Neuronal stem cell (in vitro differentiated cells): ENCODE measurements around the gene PRKX.
"Not testable (repeated sequence)": the region's sequence is repeated elsewhere in the genome, so short reads cannot be mapped to it uniquely, and the experiment has no call there.

Experiments
- DNase-seq: peaks from one replicate; pipeline ENCODE4 v3.0.0-alpha.2; 2013; ENCODE audit warnings: low spot score
- H2AFZ ChIP-seq: one replicate; pipeline ENCODE4 v1.6.1; 2013; ENCODE audit warnings: mild to moderate bottlenecking, low read length, inconsistent platforms
- H2AK5ac ChIP-seq: 2 replicates; pipeline ENCODE4 v1.6.1; 2013; ENCODE audit warnings: low read depth, mild to moderate bottlenecking, inconsistent platforms, low read length, moderate library complexity, mixed read lengths
- H2BK120ac ChIP-seq: 2 replicates; pipeline ENCODE4 v1.6.1; 2013; ENCODE audit warnings: low read depth, mild to moderate bottlenecking, inconsistent platforms, low read length, moderate library complexity, mixed read lengths
- H2BK12ac ChIP-seq: one replicate; pipeline ENCODE4 v1.6.1; 2013; ENCODE audit warnings: low read length, inconsistent platforms
- H2BK15ac ChIP-seq: 2 replicates; pipeline ENCODE4 v1.6.1; 2013; ENCODE audit warnings: mild to moderate bottlenecking, low read length, inconsistent platforms, mixed read lengths
- H2BK5ac ChIP-seq: one replicate; pipeline ENCODE4 v1.6.1; 2013; ENCODE audit warnings: inconsistent platforms, mild to moderate bottlenecking, low read length, moderate library complexity
- H3K14ac ChIP-seq: one replicate; pipeline ENCODE4 v1.6.1; 2013; ENCODE audit warnings: low read length, inconsistent platforms
- H3K18ac ChIP-seq: 2 replicates; pipeline ENCODE4 v1.6.1; 2013; ENCODE audit warnings: low read length, inconsistent platforms
- H3K23ac ChIP-seq: 2 replicates; pipeline ENCODE4 v1.6.1; 2013; ENCODE audit warnings: low read depth, mild to moderate bottlenecking, mixed read lengths, low read length, inconsistent platforms; ENCODE audit not compliant: poor library complexity
- H3K27ac ChIP-seq: replicated peaks from 3 replicates; pipeline ENCODE4 v1.5.1; 2013; ENCODE audit warnings: low read length, inconsistent platforms
- H3K27me3 ChIP-seq, 3 experiments: 2 replicates each; pipeline ENCODE4 v1.6.1; 2013; ENCODE audit warnings: low read length in 3 of 3, mild to moderate bottlenecking in 2 of 3, inconsistent platforms in 1 of 3, low read depth in 1 of 3, mixed read lengths in 1 of 3, moderate library complexity in 1 of 3; ENCODE audit not compliant: control insufficient read depth in 3 of 3, insufficient read depth in 3 of 3
- H3K36me3 ChIP-seq, 2 donors: replicated peaks in 1 of 2; 2 replicates each; pipeline ENCODE4 v1.6.1; 2013; ENCODE audit warnings: low read length in 2 of 2; ENCODE audit not compliant: control insufficient read depth in 2 of 2, insufficient read depth in 2 of 2
- H3K4ac ChIP-seq: 2 replicates; pipeline ENCODE4 v1.6.1; 2013; ENCODE audit warnings: inconsistent platforms, mild to moderate bottlenecking, low read length, moderate library complexity
- H3K4me1 ChIP-seq, 2 donors: 1 replicate in 1 of 2; 2 replicates in 1 of 2; pipeline ENCODE4 v1.6.1; 2013; ENCODE audit warnings: low read length in 2 of 2, low read depth in 1 of 2; ENCODE audit not compliant: control insufficient read depth in 2 of 2, insufficient read depth in 1 of 2
- H3K4me2 ChIP-seq: one replicate; pipeline ENCODE4 v1.6.1; 2013; ENCODE audit warnings: mild to moderate bottlenecking, low read length, inconsistent platforms; ENCODE audit not compliant: insufficient read depth, poor library complexity, severe bottlenecking
- H3K4me3 ChIP-seq, 2 donors: 2 replicates each; pipeline ENCODE4 v1.5.1; 2013; ENCODE audit warnings: low read length in 2 of 2, mild to moderate bottlenecking in 2 of 2, inconsistent platforms in 1 of 2, moderate library complexity in 1 of 2
- H3K79me1 ChIP-seq: one replicate; pipeline ENCODE4 v1.6.1; 2013; ENCODE audit warnings: low read depth, mild to moderate bottlenecking, inconsistent platforms, low read length, moderate library complexity
- H3K9ac ChIP-seq: one replicate; pipeline ENCODE4 v1.6.1; 2013; ENCODE audit warnings: mild to moderate bottlenecking, low read depth, low read length, inconsistent platforms; ENCODE audit not compliant: poor library complexity
- H3K9me3 ChIP-seq, 2 donors: replicated peaks in 1 of 2; 2 replicates each; pipeline versions ENCODE3 to v1.6.1; 2013; ENCODE audit warnings: low read length in 2 of 2, mild to moderate bottlenecking in 2 of 2, inconsistent platforms in 1 of 2, low read depth in 1 of 2, mixed read lengths in 1 of 2, moderate library complexity in 1 of 2; ENCODE audit not compliant: control insufficient read depth in 2 of 2, insufficient read depth in 1 of 2
- H4K8ac ChIP-seq: one replicate; pipeline ENCODE4 v1.6.1; 2013; ENCODE audit warnings: low read depth, mild to moderate bottlenecking, inconsistent platforms, low read length, moderate library complexity
- H4K91ac ChIP-seq: one replicate; pipeline ENCODE4 v1.6.1; 2013; ENCODE audit warnings: low read length, low read depth, mild to moderate bottlenecking, inconsistent platforms; ENCODE audit not compliant: poor library complexity
- WGBS, 2 donors: extraction: QIAGEN DNeasy Blood & Tissue Kit; methylation state at CpG; one replicate each; pipeline ENCODE4 v1.1.7; 2013; ENCODE audit warnings: missing lambda C conversion rate in 2 of 2, mixed read lengths in 1 of 2; ENCODE audit not compliant: insufficient read length in 2 of 2, insufficient replicate concordance in 1 of 2; ENCODE audit errors: extremely low coverage in 2 of 2; 5-methylcytosine and 5-hydroxymethylcytosine counted together

Gene PRKX

DNA sequence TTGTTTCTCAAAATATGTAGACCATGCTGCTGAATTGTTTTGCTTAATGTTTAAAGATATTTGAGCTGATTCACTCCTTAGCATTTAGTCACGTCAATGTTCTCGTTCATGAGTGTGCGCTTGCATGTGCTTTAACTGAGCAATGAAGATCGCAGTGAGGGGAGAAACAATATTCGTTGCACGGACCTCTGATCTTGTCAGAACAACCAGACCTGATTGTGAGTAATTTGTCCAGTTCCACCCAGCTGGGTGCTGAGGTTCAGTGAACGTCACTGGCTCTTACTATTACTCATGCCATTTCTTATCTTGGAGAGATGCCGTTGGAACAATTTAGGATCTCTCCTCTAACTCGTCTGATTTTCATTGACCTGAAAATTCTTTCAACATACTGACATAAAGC, 15.0 kb upstream of the PRKX start:
- H2BK15ac ChIP-seq, result no peak overlapping the region
- H3K27ac ChIP-seq, result no peak overlapping the region
- H4K91ac ChIP-seq, result no peak overlapping the region
- H2AK5ac ChIP-seq, result no peak overlapping the region
- H3K27me3 ChIP-seq, result no peaks in the 10 kb centered on the region
- H3K14ac ChIP-seq, result no peak overlapping the region
- H3K79me1 ChIP-seq, result no peaks in the 10 kb centered on the region
- no peak overlapping the region for H2BK12ac ChIP-seq
- H3K9ac ChIP-seq, result no peak overlapping the region
- H3K36me3 ChIP-seq, result no peaks in the 10 kb centered on the region
- no peak overlapping the region for H3K4me2 ChIP-seq
- no peaks in the 10 kb centered on the region for H3K4me1 ChIP-seq
- H2AFZ ChIP-seq, result no peak overlapping the region
- no peak overlapping the region for H2BK120ac ChIP-seq
- no peak for DNase-seq
- no peak overlapping the region for H3K4ac ChIP-seq
- no peak overlapping the region for H3K4me3 ChIP-seq
- H3K9me3 ChIP-seq, result no peaks in the 10 kb centered on the region
- no CpG with 5 or more reads among the region's 9 CpGs for WGBS, 2 donors
- no peak overlapping the region for H3K23ac ChIP-seq
- no peak overlapping the region for H3K18ac ChIP-seq
- no peak overlapping the region for H4K8ac ChIP-seq
- H2BK5ac ChIP-seq, result no peak overlapping the region

DNA sequence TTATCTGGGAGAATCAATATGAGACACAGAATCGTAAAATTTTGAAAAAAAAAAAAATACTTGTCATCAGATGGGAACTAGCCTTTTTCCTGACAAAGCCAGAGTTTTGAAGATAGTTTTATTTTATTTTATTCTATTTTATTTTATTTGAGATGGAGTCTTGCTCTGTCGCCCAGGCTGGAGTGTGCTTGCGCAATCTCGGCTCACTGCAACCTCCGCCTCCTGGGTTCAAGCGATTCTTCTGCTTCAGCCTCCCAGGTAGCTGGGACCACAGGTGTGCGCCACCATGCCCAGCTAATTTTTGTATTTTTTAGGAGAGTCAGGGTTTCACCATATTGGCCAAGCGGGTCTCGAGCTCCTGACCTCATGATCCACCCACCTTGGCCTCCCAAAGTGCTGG, 10.0 kb upstream of the PRKX start:
- H3K36me3 ChIP-seq, H3K23ac ChIP-seq, H2AFZ ChIP-seq, H2BK12ac ChIP-seq, H2AK5ac ChIP-seq, H4K8ac ChIP-seq, H3K18ac ChIP-seq, H3K79me1 ChIP-seq, H3K27me3 ChIP-seq, H3K9me3 ChIP-seq, H3K27ac ChIP-seq, H2BK15ac ChIP-seq, H3K4me3 ChIP-seq, H3K4me2 ChIP-seq, H2BK120ac ChIP-seq, H2BK5ac ChIP-seq, H3K14ac ChIP-seq, H4K91ac ChIP-seq, H3K9ac ChIP-seq, DNase-seq, H3K4me1 ChIP-seq, H3K4ac ChIP-seq: not testable (repeated sequence)
- no CpG with 5 or more reads among the region's 9 CpGs for WGBS, 2 donors

DNA sequence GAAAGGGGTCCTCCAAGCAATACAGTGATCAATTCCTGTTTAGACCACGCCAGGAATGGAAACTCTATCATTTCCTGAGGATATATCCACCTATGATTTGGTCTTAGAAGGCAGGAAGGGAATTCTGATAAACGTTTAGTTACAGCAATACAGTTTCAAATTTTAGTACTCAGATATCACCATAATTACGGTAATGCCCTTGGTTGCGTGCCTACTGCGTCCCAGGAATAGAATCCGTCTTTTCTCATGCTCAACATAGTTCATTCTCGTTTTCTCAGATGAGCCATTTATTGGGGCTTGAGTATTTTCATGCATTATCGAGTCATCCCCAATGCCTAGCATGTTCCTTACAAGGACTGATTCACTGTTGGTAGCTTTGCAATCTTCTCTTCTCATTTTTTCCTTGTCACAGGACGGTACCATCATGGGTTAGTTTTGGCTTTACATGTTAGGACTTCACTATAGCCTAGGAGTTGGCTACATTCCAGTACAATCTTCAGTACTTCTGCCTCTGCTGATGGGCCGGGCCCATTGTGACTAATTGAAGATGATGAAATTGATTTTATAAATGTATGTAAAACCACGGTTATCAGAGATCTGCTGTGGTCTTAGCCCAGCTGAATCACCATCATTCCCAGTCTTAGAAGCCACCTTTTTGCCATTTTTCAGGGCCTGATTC, 4.4 kb upstream of the PRKX start:
- Histone ChIP-seq H2BK12ac (no peak overlapping the region), H3K9me3 (no peaks in the 10 kb centered on the region), H4K8ac (no peak overlapping the region), H3K4me1 (no peaks in the 10 kb centered on the region), H2BK5ac (no peak overlapping the region), H3K14ac (no peak overlapping the region), H2BK120ac (no peak overlapping the region), H3K79me1 (peaks cover under 1% of the 10 kb centered on the region), H2AFZ (no peak overlapping the region), H4K91ac (no peak overlapping the region), H3K4me3 (no peak overlapping the region), H3K27me3 (peaks cover 0 to 10% (median 0%) of the 10 kb centered on the region in 3 experiments), H3K9ac (no peak overlapping the region), H3K23ac (no peak overlapping the region), H3K4ac (no peak overlapping the region), H2BK15ac (no peak overlapping the region), H3K27ac (no peak overlapping the region), H3K36me3 (no peaks in the 10 kb centered on the region), H2AK5ac (no peak overlapping the region), H3K18ac (no peak overlapping the region), H3K4me2 (no peak overlapping the region)
- WGBS, 2 donors, result no CpG with 5 or more reads among the region's 11 CpGs
- no peak for DNase-seq

DNA sequence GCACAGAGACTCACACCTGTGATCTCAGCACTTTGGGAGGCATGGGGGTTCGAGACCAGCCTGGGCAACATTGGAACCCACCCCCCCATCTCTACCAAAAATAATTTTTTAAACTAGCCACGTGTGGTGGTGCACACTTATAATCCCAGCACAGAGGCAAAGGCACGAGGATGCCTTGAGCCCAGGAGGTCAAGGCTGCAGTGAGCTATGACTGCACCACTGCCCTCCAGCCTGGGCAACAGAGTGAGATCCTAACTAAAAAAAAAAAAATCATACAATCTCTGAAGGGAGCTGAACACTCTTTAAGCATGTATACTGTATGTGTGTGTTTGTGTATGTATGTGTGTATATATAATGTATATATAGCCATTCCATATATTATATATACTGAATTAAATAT, 2.5 kb upstream of the PRKX start:
- Histone ChIP-seq H3K18ac (no peak overlapping the region), H2BK5ac (no peak overlapping the region), H3K4ac (no peak overlapping the region), H3K4me2 (no peak overlapping the region), H3K27me3 (peaks cover 0 to 20% (median 0%) of the 10 kb centered on the region in 3 experiments), H2BK15ac (no peak overlapping the region), H2BK120ac (no peak overlapping the region), H3K4me1 (no peaks in the 10 kb centered on the region), H2AFZ (no peak overlapping the region), H3K14ac (no peak overlapping the region), H3K36me3 (no peaks in the 10 kb centered on the region), H3K9me3 (no peaks in the 10 kb centered on the region), H2BK12ac (no peak overlapping the region), H3K79me1 (peaks cover 6% of the 10 kb centered on the region), H4K91ac (no peak overlapping the region), H3K4me3 (no peak overlapping the region), H3K23ac (no peak overlapping the region), H2AK5ac (no peak overlapping the region), H3K27ac (no peak overlapping the region), H4K8ac (no peak overlapping the region), H3K9ac (no peak overlapping the region)
- no peak for DNase-seq
- WGBS, 2 donors, result no CpG with 5 or more reads among the region's 3 CpGs
